HG03442 (cell line): ENCODE results near the gene LRMDA.
A peak's percentile ranks its signal among the peaks of the same experiment; 100 is the strongest.
"Not testable (repeated sequence)": the region's sequence is repeated elsewhere in the genome, so short reads cannot be mapped to it uniquely, and the experiment has no call there.

ENCODE experiments used
- ATAC-seq: cut with Tn5 transposase; IDR thresholded peaks from one replicate; pipeline ENCODE4 v1.9.1; 2021; ENCODE audit warnings: mild to moderate bottlenecking, moderate library complexity; ENCODE audit not compliant: unreplicated experiment

The LRMDA gene

GRCh38 chr10:75502389-75502788, 71.0 kb downstream of the LRMDA start:
- ATAC-seq = no peak

GRCh38 chr10:75502838-75503237, 71.4 kb downstream of the LRMDA start:
- ATAC-seq = no peak

GRCh38 chr10:75505293-75505692, 73.9 kb downstream of the LRMDA start:
- ATAC-seq = no peak

- ATAC-seq = peak; percentile 73
These were observed 74.5 kb downstream of the LRMDA start for GRCh38 chr10:75505840-75506506.

GRCh38 chr10:75506930-75507329, 75.5 kb downstream of the LRMDA start:
- no peak for ATAC-seq

- no peak for ATAC-seq
These were observed 76.0 kb downstream of the LRMDA start for GRCh38 chr10:75507469-75507868.

- no peak for ATAC-seq
These were observed 76.9 kb downstream of the LRMDA start for GRCh38 chr10:75508239-75508813.

- ATAC-seq = no peak
These were observed 77.4 kb downstream of the LRMDA start for GRCh38 chr10:75508814-75509306.

GRCh38 chr10:75509706-75510105, 78.3 kb downstream of the LRMDA start:
- no peak for ATAC-seq

GRCh38 chr10:75511011-75511410, 79.6 kb downstream of the LRMDA start:
- no peak for ATAC-seq

GRCh38 chr10:75512203-75512933, 80.9 kb downstream of the LRMDA start:
- no peak for ATAC-seq

GRCh38 chr10:75513292-75513885, 82.0 kb downstream of the LRMDA start:
- no peak for ATAC-seq

GRCh38 chr10:75514830-75515229, 83.4 kb downstream of the LRMDA start:
- ATAC-seq = no peak

- not testable (repeated sequence) for ATAC-seq
These were observed 84.7 kb downstream of the LRMDA start for GRCh38 chr10:75516154-75516553.

GRCh38 chr10:75519213-75519612, 87.8 kb downstream of the LRMDA start:
- not testable (repeated sequence) for ATAC-seq

GRCh38 chr10:75521194-75521829, 89.9 kb downstream of the LRMDA start:
- not testable (repeated sequence) for ATAC-seq

- ATAC-seq = no peak
These were observed 93.6 kb downstream of the LRMDA start for GRCh38 chr10:75525067-75525466.

- no peak for ATAC-seq
These were observed 94.2 kb downstream of the LRMDA start for GRCh38 chr10:75525646-75526045.

- no peak for ATAC-seq
These were observed 96.1 kb downstream of the LRMDA start for GRCh38 chr10:75527542-75527941.

GRCh38 chr10:75528392-75528791, 97.0 kb downstream of the LRMDA start:
- ATAC-seq = no peak

GRCh38 chr10:75530299-75530698, 98.9 kb downstream of the LRMDA start:
- ATAC-seq = no peak
